Uterus (tissue), 4 donors: ENCODE results near the gene PIP5K1C. TPM values are rescaled to one million over a fixed set of nuclear protein-coding genes. Genes with fewer than 3 reads are reported as not detected.

Source experiments
- DNase-seq, 2 donors: peaks; one replicate each; pipeline ENCODE4 v3.0.0-alpha.2; 2019 to 2020
- H3K27ac ChIP-seq, 2 donors: fragments of 200-600 bp; sonication (generic); 1 replicate in 1 of 2; 2 replicates in 1 of 2; pipeline ENCODE4 v1.5.1; 2016 to 2018
- H3K27me3 ChIP-seq, 2 donors: fragments of 200-600 bp; sonication (generic); one replicate each; pipeline ENCODE4 v1.5.1; 2018 to 2019; ENCODE audit warnings: control low read depth in 1 of 2
- H3K36me3 ChIP-seq, 2 donors: fragments of 200-600 bp; sonication (generic); one replicate each; pipeline ENCODE4 v1.5.1; 2019; ENCODE audit warnings: control low read depth in 1 of 2
- H3K4me1 ChIP-seq, 2 donors: fragments of 200-600 bp; sonication (generic); one replicate each; pipeline ENCODE4 v1.5.1; 2018 to 2019; ENCODE audit warnings: control low read depth in 1 of 2
- H3K4me3 ChIP-seq, 2 donors: fragments of 200-600 bp; sonication (generic); 1 replicate in 1 of 2; 2 replicates in 1 of 2; pipeline ENCODE4 v1.5.1; 2018 to 2019; ENCODE audit warnings: mild to moderate bottlenecking in 1 of 2
- H3K9me3 ChIP-seq, 2 donors: fragments of 200-600 bp; sonication (generic); one replicate each; pipeline ENCODE4 v1.5.1; 2019; ENCODE audit warnings: control low read depth in 1 of 2
- POLR2A ChIP-seq, 2 donors: fragments of 450-650 bp; IDR thresholded peaks; one replicate each; pipeline ENCODE4 v1.6.1; 2016; ENCODE audit warnings: antibody characterized with exemption in 2 of 2, mild to moderate bottlenecking in 1 of 2, moderate library complexity in 1 of 2
- intact Hi-C: fragments of 100-400 bp; cut with DNase I; formaldehyde crosslinking; loops from one replicate; pipeline ENCODE4 v1.15.1; 2023; ENCODE audit warnings: low total_unique reads
- total RNA-seq, 4 donors: library from RNA; depleted of rRNA in 3 of 4; stranded (reverse); fragments of >200 nt in 3 of 4; gene quantifications; one replicate each; pipeline versions ENCODE4 v1.1.0 to v1.2.4, GENCODE V29; 2014 to 2023
- TF ChIP-seq, protein P1 (sequence below), 4 experiments: fragments of 200-600 bp in 2 of 4; fragments of 450-650 bp in 2 of 4; sonication (generic) in 2 of 4; IDR thresholded peaks; one replicate each; pipeline ENCODE4 v1.5.1; 2016 to 2019; ENCODE audit warnings: antibody characterized with exemption in 4 of 4, mild to moderate bottlenecking in 2 of 4, moderate library complexity in 1 of 4
- donor health status: DM: yes; HTN: yes; CAD: no.

PIP5K1C gene
- total RNA-seq, 4 donors from 2014 or later = 6.2 to 77.5 (median 33.2) TPM

DNA sequence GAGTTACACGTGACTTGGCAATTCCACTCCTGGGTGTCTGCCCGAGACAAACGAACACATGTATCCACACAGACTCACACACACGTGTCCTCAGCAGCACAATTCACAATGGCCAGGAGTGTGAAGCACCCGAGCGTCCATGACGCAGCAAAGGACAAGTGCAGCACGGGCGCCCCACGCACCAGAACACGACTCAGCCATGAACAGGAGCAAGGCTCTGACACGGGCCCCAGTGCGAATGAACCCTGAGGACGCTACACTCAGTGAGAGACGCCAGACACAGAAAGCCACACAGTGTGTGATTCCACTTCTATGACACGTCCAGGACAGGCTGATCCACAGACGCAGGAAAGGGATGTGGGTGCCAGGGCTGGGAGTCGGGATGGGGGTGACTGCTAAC is 36.4 kb downstream of the PIP5K1C start:
- H3K9me3 ChIP-seq = no peaks in the 10 kb centered on the region
- peaks cover 0 to 11% of the 10 kb centered on the region in 2 donors for H3K4me1 ChIP-seq
- H3K27me3 ChIP-seq = no peaks in the 10 kb centered on the region
- TF ChIP-seq, protein P1, sequence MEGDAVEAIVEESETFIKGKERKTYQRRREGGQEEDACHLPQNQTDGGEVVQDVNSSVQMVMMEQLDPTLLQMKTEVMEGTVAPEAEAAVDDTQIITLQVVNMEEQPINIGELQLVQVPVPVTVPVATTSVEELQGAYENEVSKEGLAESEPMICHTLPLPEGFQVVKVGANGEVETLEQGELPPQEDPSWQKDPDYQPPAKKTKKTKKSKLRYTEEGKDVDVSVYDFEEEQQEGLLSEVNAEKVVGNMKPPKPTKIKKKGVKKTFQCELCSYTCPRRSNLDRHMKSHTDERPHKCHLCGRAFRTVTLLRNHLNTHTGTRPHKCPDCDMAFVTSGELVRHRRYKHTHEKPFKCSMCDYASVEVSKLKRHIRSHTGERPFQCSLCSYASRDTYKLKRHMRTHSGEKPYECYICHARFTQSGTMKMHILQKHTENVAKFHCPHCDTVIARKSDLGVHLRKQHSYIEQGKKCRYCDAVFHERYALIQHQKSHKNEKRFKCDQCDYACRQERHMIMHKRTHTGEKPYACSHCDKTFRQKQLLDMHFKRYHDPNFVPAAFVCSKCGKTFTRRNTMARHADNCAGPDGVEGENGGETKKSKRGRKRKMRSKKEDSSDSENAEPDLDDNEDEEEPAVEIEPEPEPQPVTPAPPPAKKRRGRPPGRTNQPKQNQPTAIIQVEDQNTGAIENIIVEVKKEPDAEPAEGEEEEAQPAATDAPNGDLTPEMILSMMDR (IDR thresholded peaks at IDR 0.05) = no peak
- TF ChIP-seq POLR2A (IDR thresholded peaks at IDR 0.05) = no peak
- no peak for DNase-seq
- no peaks in the 10 kb centered on the region for H3K36me3 ChIP-seq
- intact Hi-C loops = no loop called here
- H3K27ac ChIP-seq = no peak overlapping the region
- no peak overlapping the region for H3K4me3 ChIP-seq

DNA sequence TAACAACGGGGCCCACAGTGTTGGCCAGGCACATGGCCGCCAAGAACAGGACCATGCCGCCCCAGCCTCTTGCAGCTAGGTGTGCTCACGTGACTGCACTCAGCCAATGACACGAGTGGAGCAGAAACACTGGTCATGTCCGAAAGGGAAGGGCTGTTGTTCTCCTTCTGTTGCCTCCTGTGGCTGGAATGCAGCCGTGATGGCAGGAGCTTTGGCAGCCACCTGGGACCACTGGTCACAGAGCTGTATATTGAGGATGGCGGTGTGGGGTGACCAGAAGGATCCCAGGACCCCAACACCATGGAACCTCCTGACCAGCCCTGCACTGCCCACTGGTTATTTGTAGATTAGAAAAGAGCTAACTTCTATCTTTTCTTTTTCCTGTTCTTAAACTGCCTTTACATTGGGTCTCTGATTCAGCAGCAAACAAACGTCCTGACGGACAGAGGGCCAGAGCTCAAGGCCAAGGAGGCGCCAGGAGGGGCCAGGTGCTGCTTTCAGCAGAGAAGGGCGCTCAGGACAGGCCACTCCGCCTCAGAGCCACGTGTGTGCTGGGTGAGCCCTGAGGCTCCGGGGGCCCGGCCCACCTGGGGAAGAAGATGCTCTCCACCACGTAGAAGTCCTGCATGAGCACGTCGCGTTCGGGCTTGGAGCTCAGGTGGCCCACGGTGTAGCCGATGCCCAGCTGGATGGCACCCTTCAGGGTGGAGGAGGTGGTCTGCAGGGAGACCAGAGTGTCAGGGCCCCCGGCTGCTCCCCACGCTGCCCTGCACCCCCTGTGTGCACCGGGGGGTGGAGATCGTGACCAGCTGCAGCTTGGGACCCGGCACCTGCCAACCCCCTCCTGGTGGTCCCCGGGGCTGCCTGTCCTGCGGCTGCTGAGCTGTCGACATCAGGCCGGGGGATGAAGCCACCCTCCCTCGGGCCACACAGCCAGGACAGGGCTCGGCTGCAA is 38.7 kb downstream of the PIP5K1C start:
- Histone ChIP-seq H3K27ac (no peak overlapping the region), H3K4me3 (no peak overlapping the region), H3K9me3 (no peaks in the 10 kb centered on the region), H3K36me3 (no peaks in the 10 kb centered on the region), H3K27me3 (no peaks in the 10 kb centered on the region), H3K4me1 (no peaks in the 10 kb centered on the region)
- TF ChIP-seq POLR2A (IDR thresholded peaks at IDR 0.05) = no peak
- TF ChIP-seq, protein P1 (IDR thresholded peaks at IDR 0.05) = no peak
- intact Hi-C loops = no loop called here
- no peak for DNase-seq

DNA sequence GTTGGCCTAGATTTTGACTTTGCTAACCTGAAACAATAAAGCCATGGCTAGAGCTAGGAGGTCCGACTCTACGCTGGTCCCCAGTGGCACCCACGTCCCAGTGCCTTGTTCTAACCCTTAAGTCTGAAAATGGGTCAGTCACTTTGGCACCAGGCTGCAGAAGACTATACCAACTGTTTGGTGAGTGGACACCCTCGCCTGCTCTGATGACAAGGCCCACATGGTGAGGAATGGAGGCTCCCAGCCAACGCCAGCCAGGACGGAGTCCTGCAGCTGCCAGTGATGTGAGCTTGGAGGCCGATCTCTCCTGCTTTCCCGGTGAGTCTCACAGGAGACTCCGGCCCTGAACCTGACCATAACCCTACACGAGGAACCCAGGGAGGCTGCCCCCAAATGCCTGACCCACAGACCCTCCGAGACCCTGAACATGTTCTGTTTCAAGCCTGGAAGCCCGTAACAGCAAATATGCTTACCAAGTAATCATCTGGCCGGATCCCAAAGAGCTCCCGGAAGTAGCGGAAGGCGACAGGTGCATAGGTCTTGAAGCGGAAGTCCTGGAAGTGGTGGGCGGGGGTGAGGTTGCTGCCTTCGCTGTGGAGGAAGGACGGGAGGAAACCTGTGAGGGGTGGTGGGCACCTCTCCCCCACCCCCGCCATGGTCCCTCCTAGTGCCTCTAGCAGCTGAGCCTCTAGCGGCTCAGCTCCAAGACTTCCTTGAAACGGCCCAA is 39.6 kb downstream of the PIP5K1C start:
- no peaks in the 10 kb centered on the region for H3K36me3 ChIP-seq
- intact Hi-C loops = no loop called here
- no peaks in the 10 kb centered on the region for H3K27me3 ChIP-seq
- no peak overlapping the region for H3K4me3 ChIP-seq
- TF ChIP-seq POLR2A (IDR thresholded peaks at IDR 0.05) = no peak
- TF ChIP-seq, protein P1 (IDR thresholded peaks at IDR 0.05) = no peak
- H3K27ac ChIP-seq = no peak overlapping the region
- DNase-seq = no peak
- no peaks in the 10 kb centered on the region for H3K9me3 ChIP-seq
- no peaks in the 10 kb centered on the region for H3K4me1 ChIP-seq

DNA sequence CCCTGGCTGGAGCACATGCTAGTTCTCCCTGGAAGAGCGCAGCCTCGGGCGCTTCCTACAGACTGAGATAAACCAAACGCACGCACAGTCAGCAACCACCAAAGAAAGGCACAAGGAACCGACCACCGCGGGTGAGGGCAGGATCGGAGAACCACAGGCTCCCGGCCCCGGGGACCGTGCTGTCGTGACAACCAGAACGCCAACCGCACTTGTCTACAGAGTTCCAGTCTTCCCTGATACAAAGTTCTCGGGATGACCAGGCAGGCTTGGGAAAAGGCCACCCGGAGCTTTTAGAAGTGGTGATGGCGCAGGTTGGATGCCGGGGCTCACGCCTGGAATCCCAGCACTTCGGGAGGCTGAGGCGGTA is 40.5 kb downstream of the PIP5K1C start:
- no peaks in the 10 kb centered on the region for H3K27me3 ChIP-seq
- H3K4me3 ChIP-seq = no peak overlapping the region
- no peaks in the 10 kb centered on the region for H3K9me3 ChIP-seq
- no peak for DNase-seq
- TF ChIP-seq, protein P1 (IDR thresholded peaks at IDR 0.05) = no peak
- TF ChIP-seq POLR2A (IDR thresholded peaks at IDR 0.05) = no peak
- H3K27ac ChIP-seq = no peak overlapping the region
- intact Hi-C loops = no loop called here
- no peaks in the 10 kb centered on the region for H3K4me1 ChIP-seq
- no peaks in the 10 kb centered on the region for H3K36me3 ChIP-seq
